HepG2 (cell line): ENCODE measurements around the gene ERCC4. TPM values are rescaled to one million over a fixed set of nuclear protein-coding genes. Genes with fewer than 3 reads are reported as not detected.
A peak's percentile ranks its signal among the peaks of the same experiment; 100 is the strongest.

ENCODE experiments used
- CENPBD1 ChIP-seq: sonication (generic); formaldehyde crosslinking; IDR thresholded peaks from 2 replicates; pipeline ENCODE4 v1.8.0; 2022; ENCODE audit warnings: missing genetic modification reagents, low read depth, mild to moderate bottlenecking, borderline replicate concordance
- GTF2F1 ChIP-seq: fragments of 150-350 bp; IDR thresholded peaks from 2 replicates; pipeline ENCODE4 v1.6.1; 2014; ENCODE audit warnings: low read length
- KLF9 ChIP-seq: IDR thresholded peaks from 2 replicates; pipeline ENCODE4 v1.6.1; 2016; ENCODE audit warnings: low read depth
- MNT ChIP-seq: fragments of 450-650 bp; IDR thresholded peaks from 2 replicates; pipeline ENCODE4 v1.6.1; 2016
- MTF2 ChIP-seq: sonication (generic); formaldehyde crosslinking; IDR thresholded peaks from 2 replicates; pipeline ENCODE4 v1.5.0; 2020; ENCODE audit warnings: missing genetic modification reagents, borderline replicate concordance
- NCOR1 ChIP-seq: fragments of 200-600 bp; sonication (generic); IDR thresholded peaks from 2 replicates; pipeline ENCODE4 v1.7.0; 2017; ENCODE audit warnings: antibody characterized with exemption, low read length, borderline replicate concordance
- NFYB ChIP-seq: sonication (generic); formaldehyde crosslinking; IDR thresholded peaks from 2 replicates; pipeline ENCODE4 v1.4.0; 2020; ENCODE audit warnings: missing genetic modification reagents
- PRPF4 ChIP-seq: fragments of 200-400 bp; formaldehyde crosslinking; IDR thresholded peaks from 2 replicates; pipeline ENCODE4 v1.6.1; 2016; ENCODE audit warnings: low read length, low read depth; ENCODE audit not compliant: poor library complexity, severe bottlenecking
- SETDB1 ChIP-seq: sonication (generic); formaldehyde crosslinking; IDR thresholded peaks from 2 replicates; pipeline ENCODE4 v1.5.1; 2020; ENCODE audit warnings: missing genetic modification reagents, mild to moderate bottlenecking, borderline replicate concordance
- SMYD3 ChIP-seq: sonication (generic); formaldehyde crosslinking; IDR thresholded peaks from 2 replicates; pipeline ENCODE4 v1.8.1; 2023; ENCODE audit warnings: mild to moderate bottlenecking, missing genetic modification reagents
- TCF7L2 ChIP-seq: IDR thresholded peaks from 2 replicates; pipeline ENCODE4 v1.6.1; 2011; ENCODE audit warnings: mild to moderate bottlenecking, low read depth, low read length, moderate library complexity
- ZBTB7A ChIP-seq: sonication (generic); formaldehyde crosslinking; IDR thresholded peaks from 2 replicates; pipeline ENCODE4 v1.8.0; 2022; ENCODE audit warnings: mild to moderate bottlenecking, missing genetic modification reagents
- ZMYM2 ChIP-seq: sonication (generic); formaldehyde crosslinking; IDR thresholded peaks from 2 replicates; pipeline ENCODE4 v1.8.0; 2022; ENCODE audit warnings: mild to moderate bottlenecking, missing genetic modification reagents
- ZNF44 ChIP-seq: sonication (generic); formaldehyde crosslinking; IDR thresholded peaks from 2 replicates; pipeline ENCODE4 v1.5.1; 2020; ENCODE audit warnings: mild to moderate bottlenecking, missing genetic modification reagents
- ZNF530 ChIP-seq: sonication (generic); formaldehyde crosslinking; IDR thresholded peaks from 2 replicates; pipeline ENCODE4 v1.5.0; 2020; ENCODE audit warnings: low read depth, mild to moderate bottlenecking, missing genetic modification reagents
- ZNF646 ChIP-seq: sonication (generic); formaldehyde crosslinking; IDR thresholded peaks from 2 replicates; pipeline ENCODE4 v1.9.0; 2021; ENCODE audit warnings: mild to moderate bottlenecking, missing genetic modification reagents
- ZSCAN30 ChIP-seq: sonication (generic); formaldehyde crosslinking; IDR thresholded peaks from 2 replicates; pipeline ENCODE4 v1.5.0; 2020; ENCODE audit warnings: mild to moderate bottlenecking, missing genetic modification reagents
- polyA plus RNA-seq, 8 experiments: library from polyadenylated mRNA; depleted of rRNA in 3 of 8; stranded (reverse) in 7 of 8; unstranded in 1 of 8; fragments of >200 nt; fragmentation: Illumina TruSeq in 4 of 8; extraction: Trizol in 4 of 8; gene quantifications; 2 replicates each; pipeline versions ENCODE4 v1.2.1 to v1.2.3, GENCODE V29; 2011 to 2016; ENCODE audit warnings: low read depth in 4 of 8, missing spikeins in 1 of 8, mixed read lengths in 1 of 8; ENCODE audit not compliant: insufficient read depth in 1 of 8
- total RNA-seq, 5 experiments: library from RNA; depleted of rRNA; stranded (reverse); fragments of >200 nt; fragmentation: Illumina TruSeq; extraction: Trizol; gene quantifications; 2 replicates each; pipeline ENCODE4 v1.2.3, GENCODE V29; 2016; ENCODE audit warnings: low read depth in 1 of 5
- TF ChIP-seq, protein P1 (sequence below): sonication (generic); formaldehyde crosslinking; IDR thresholded peaks from 2 replicates; pipeline ENCODE4 v1.8.1; 2023; ENCODE audit warnings: missing genetic modification reagents, inconsistent platforms, borderline replicate concordance
- TF ChIP-seq, protein P2 (sequence below): IDR thresholded peaks from 2 replicates; pipeline ENCODE4 v1.6.1; 2018; ENCODE audit warnings: missing genetic modification reagents

The ERCC4 gene
- total and polyA plus RNA-seq, 2 of the 13 experiments (the other 11 are each of a cell fraction or from before 2014, with no cell fraction given), result 5.4 to 15.2 TPM

DNA sequence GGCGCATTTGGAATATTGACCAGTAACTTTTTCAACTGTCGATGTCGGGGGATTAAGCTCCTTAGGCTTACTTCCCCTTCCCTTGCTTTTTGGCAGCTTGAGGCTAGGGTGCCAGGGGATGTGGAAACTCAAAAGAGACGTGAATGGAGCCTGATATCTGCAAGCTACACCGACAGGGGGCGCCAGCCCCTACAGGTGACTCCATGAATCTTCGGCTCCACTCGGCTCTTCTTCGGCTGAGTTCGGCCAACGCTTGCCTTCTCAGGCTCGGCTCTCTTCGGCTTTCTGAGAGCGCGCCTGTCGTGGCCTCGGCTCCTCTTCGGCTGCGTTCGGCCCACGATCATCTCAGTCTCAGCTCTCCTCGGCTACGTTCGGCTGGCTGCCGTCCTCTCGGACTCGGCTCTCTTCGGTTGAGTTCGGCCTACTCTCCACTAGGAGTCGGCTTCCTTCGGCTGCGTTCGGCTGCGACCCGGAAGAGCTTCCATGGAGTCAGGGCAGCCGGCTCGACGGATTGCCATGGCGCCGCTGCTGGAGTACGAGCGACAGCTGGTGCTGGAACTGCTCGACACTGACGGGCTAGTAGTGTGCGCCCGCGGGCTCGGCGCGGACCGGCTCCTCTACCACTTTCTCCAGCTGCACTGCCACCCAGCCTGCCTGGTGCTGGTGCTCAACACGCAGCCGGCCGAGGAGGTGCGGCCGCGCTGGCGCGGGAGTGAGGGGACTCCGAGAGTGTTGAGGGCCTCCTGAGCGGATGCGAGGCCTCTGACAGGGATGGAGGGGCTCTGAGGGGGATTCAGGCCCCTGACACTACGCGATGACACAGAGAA is at the start of gene ERCC4 (continued):
- TF ChIP-seq MTF2 (CRISPR knock-in tag) (0 out of 2 replicates have a peak, but pooled peaks have one; percentile 82), CENPBD1 (CRISPR knock-in tag) (no peak), ZSCAN30 (CRISPR knock-in tag) (peak; percentile 85; the same call in 1 of the 2 replicates), TCF7L2 (no peak), PRPF4 (no peak), SETDB1 (no peak), NCOR1 (no peak), MNT (peak; percentile 31), SMYD3 (CRISPR knock-in tag) (no peak), NFYB (CRISPR knock-in tag) (0 out of 2 replicates have a peak, but pooled peaks have one; percentile 38), ZNF44 (CRISPR knock-in tag) (peak; percentile 99), GTF2F1 (no peak), KLF9 (CRISPR knock-in tag) (no peak), ZNF646 (CRISPR knock-in tag) (no peak), ZMYM2 (no peak), ZBTB7A (CRISPR knock-in tag) (no peak), ZNF530 (CRISPR knock-in tag) (no peak)
- TF ChIP-seq, protein P1, sequence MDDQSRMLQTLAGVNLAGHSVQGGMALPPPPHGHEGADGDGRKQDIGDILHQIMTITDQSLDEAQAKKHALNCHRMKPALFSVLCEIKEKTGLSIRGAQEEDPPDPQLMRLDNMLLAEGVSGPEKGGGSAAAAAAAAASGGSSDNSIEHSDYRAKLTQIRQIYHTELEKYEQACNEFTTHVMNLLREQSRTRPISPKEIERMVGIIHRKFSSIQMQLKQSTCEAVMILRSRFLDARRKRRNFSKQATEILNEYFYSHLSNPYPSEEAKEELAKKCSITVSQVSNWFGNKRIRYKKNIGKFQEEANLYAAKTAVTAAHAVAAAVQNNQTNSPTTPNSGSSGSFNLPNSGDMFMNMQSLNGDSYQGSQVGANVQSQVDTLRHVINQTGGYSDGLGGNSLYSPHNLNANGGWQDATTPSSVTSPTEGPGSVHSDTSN (CRISPR knock-in tag), result 0 out of 2 replicates have a peak, but pooled peaks have one; percentile 51
- TF ChIP-seq, protein P2, sequence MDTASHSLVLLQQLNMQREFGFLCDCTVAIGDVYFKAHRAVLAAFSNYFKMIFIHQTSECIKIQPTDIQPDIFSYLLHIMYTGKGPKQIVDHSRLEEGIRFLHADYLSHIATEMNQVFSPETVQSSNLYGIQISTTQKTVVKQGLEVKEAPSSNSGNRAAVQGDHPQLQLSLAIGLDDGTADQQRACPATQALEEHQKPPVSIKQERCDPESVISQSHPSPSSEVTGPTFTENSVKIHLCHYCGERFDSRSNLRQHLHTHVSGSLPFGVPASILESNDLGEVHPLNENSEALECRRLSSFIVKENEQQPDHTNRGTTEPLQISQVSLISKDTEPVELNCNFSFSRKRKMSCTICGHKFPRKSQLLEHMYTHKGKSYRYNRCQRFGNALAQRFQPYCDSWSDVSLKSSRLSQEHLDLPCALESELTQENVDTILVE (CRISPR knock-in tag), result peak; percentile 82
